Measurements from ENCODE around the gene CCDC97.

DNA sequence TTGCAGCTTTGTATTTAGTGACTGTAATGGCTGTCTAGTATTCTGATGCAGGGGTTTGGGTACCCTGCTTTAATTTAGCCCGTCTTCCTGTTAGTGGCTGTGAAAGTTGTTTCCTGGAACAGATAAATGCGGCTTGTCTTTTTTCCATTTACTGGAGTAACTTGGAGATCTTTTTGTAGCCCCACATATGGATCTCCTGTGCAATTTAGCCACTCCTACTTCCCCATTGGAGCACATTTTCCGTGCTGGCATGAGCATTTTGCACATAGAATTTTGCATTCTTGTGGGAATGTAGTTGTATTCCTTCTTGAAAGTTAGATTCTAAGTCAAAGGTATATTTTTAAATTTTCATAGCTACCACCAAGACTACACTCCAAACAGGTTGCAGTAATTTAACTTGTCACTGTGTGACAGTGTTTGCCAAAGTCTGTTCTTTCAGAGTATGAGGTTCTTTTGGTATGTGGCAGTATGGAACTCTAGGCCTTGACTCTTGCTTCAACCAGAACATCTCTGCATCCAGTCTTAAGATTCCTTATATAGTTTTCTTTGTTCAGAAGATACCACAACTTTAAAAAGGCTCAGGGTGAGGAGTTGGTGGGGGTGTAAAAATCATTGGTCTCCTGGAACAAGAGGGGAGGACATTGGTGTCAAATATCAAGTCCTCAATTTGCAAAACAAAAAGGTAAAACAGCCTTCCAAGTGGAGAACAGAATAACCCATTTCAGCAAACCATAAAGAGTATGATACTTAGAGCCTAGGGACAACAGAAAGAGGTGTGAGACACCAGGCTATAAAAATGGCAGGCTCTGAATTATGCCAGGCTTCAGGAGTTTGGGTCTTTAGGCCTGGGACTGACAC lies 21.1 kb upstream of the CCDC97 start:
- TF ChIP-seq, protein P1, sequence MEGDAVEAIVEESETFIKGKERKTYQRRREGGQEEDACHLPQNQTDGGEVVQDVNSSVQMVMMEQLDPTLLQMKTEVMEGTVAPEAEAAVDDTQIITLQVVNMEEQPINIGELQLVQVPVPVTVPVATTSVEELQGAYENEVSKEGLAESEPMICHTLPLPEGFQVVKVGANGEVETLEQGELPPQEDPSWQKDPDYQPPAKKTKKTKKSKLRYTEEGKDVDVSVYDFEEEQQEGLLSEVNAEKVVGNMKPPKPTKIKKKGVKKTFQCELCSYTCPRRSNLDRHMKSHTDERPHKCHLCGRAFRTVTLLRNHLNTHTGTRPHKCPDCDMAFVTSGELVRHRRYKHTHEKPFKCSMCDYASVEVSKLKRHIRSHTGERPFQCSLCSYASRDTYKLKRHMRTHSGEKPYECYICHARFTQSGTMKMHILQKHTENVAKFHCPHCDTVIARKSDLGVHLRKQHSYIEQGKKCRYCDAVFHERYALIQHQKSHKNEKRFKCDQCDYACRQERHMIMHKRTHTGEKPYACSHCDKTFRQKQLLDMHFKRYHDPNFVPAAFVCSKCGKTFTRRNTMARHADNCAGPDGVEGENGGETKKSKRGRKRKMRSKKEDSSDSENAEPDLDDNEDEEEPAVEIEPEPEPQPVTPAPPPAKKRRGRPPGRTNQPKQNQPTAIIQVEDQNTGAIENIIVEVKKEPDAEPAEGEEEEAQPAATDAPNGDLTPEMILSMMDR (IDR thresholded peaks at IDR 0.05; ENCODE audit: poor library complexity, severe bottlenecking), result no peak
- TF ChIP-seq POLR2AphosphoS5 (IDR thresholded peaks at IDR 0.05) (no peak), EP300 (conservative IDR thresholded peaks at IDR 0.05; ENCODE audit: poor library complexity, severe bottlenecking) (no peak), MXI1 (conservative IDR thresholded peaks at IDR 0.05; ENCODE audit: poor library complexity, severe bottlenecking) (no peak), RAD21 (conservative IDR thresholded peaks at IDR 0.05) (no peak), EZH2 (IDR thresholded peaks at IDR 0.05; ENCODE audit: borderline replicate concordance, insufficient read depth, low read length, poor library complexity, severe bottlenecking) (no peak), TAF1 (IDR thresholded peaks at IDR 0.05; ENCODE audit: low read depth) (no peak), SMC3 (conservative IDR thresholded peaks at IDR 0.05; ENCODE audit: poor library complexity) (no peak)
- TF ChIP-seq, protein P2, sequence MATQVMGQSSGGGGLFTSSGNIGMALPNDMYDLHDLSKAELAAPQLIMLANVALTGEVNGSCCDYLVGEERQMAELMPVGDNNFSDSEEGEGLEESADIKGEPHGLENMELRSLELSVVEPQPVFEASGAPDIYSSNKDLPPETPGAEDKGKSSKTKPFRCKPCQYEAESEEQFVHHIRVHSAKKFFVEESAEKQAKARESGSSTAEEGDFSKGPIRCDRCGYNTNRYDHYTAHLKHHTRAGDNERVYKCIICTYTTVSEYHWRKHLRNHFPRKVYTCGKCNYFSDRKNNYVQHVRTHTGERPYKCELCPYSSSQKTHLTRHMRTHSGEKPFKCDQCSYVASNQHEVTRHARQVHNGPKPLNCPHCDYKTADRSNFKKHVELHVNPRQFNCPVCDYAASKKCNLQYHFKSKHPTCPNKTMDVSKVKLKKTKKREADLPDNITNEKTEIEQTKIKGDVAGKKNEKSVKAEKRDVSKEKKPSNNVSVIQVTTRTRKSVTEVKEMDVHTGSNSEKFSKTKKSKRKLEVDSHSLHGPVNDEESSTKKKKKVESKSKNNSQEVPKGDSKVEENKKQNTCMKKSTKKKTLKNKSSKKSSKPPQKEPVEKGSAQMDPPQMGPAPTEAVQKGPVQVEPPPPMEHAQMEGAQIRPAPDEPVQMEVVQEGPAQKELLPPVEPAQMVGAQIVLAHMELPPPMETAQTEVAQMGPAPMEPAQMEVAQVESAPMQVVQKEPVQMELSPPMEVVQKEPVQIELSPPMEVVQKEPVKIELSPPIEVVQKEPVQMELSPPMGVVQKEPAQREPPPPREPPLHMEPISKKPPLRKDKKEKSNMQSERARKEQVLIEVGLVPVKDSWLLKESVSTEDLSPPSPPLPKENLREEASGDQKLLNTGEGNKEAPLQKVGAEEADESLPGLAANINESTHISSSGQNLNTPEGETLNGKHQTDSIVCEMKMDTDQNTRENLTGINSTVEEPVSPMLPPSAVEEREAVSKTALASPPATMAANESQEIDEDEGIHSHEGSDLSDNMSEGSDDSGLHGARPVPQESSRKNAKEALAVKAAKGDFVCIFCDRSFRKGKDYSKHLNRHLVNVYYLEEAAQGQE (IDR thresholded peaks at IDR 0.05; ENCODE audit: borderline replicate concordance), result no peak

Measured in neural cell (in vitro differentiated cells).